ENCODE measurements around the gene ERP44. TPM values are rescaled to one million over a fixed set of nuclear protein-coding genes. Genes with fewer than 3 reads are reported as not detected.
A peak's percentile ranks its signal among the peaks of the same experiment; 100 is the strongest.
"Not testable (repeated sequence)": the region's sequence is repeated elsewhere in the genome, so short reads cannot be mapped to it uniquely, and the experiment has no call there.

The ERP44 gene
- total RNA-seq, 4 donors from 2014 or later: 12.1 to 13.3 (median 12.7) TPM

GRCh38 chr9:100100146-100100667 is 1.4 kb upstream of the ERP44 start:
- Histone ChIP-seq H3K27me3 (no peaks in the 10 kb centered on the region), H3K9me3 (no peaks in the 10 kb centered on the region), H3K4me3 (peak overlapping the region; percentile 79 to 84 (median 82)), H3K36me3 (peaks cover 9 to 25% (median 14%) of the 10 kb centered on the region in 4 donors), H3K27ac (replicated peaks in 1 of 4) (peak overlapping the region; percentile 86 to 95 (median 91)), H3K4me1 (peaks cover 20 to 37% (median 31%) of the 10 kb centered on the region in 4 donors)
- no peak for DNase-seq (ENCODE audit: extremely low spot score)
- TF ChIP-seq POLR2A (IDR thresholded peaks at IDR 0.05; ENCODE audit: low read depth): no peak
- no peak for TF ChIP-seq POLR2AphosphoS5 (IDR thresholded peaks at IDR 0.05)
- no peak for TF ChIP-seq EP300 (IDR thresholded peaks at IDR 0.05)
- TF ChIP-seq CTCF (IDR thresholded peaks at IDR 0.05): no peak
- intact Hi-C loops (cut with DNase I): no loop called here
- WGBS: 79% methylated on average over 2 of the region's 2 CpGs

DNA sequence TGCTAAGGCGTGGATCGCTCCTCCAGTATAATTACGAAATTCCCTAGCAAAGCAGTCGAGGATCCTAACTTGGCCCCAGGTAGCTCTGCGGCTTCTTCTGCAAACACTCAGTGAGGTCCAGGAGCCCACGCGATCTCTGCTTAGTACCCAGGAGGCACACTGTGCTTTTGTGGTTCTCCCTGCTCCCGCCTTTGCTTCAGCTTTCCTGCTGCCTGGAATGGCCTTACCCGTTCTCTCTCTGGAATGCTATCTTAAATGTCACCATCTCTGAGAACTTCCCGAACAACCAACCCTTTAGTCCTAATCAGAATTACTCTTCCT is 882 bp upstream of the ERP44 start:
- peaks cover 20 to 37% (median 31%) of the 10 kb centered on the region in 4 donors for H3K4me1 ChIP-seq
- no peak for DNase-seq (ENCODE audit: extremely low spot score)
- no peaks in the 10 kb centered on the region for H3K27me3 ChIP-seq
- H3K27ac ChIP-seq (replicated peaks in 1 of 4): peak overlapping the region; percentile 86 to 95 (median 91)
- H3K9me3 ChIP-seq: no peaks in the 10 kb centered on the region
- WGBS: 15% methylated on average over 9 of the region's 10 CpGs
- H3K4me3 ChIP-seq: peak overlapping the region; percentile 79 to 84 (median 82)
- intact Hi-C loops (cut with DNase I): loop anchor here (5.0 kb wide), 1 partner anchor 277 kb away; the partner anchor contains the start of gene NR4A3
- no peak for TF ChIP-seq CTCF (IDR thresholded peaks at IDR 0.05)
- TF ChIP-seq POLR2AphosphoS5 (IDR thresholded peaks at IDR 0.05): no peak
- TF ChIP-seq EP300 (IDR thresholded peaks at IDR 0.05): no peak
- TF ChIP-seq POLR2A (IDR thresholded peaks at IDR 0.05; ENCODE audit: low read depth): no peak
- H3K36me3 ChIP-seq: peaks cover 7 to 20% (median 11%) of the 10 kb centered on the region in 4 donors

- Histone ChIP-seq H3K36me3 (peaks cover 0 to 7% (median 3%) of the 10 kb centered on the region in 4 donors), H3K4me1 (peaks cover 20 to 48% (median 34%) of the 10 kb centered on the region in 4 donors), H3K27me3 (no peaks in the 10 kb centered on the region), H3K27ac (replicated peaks in 1 of 4) (peak overlapping the region; percentile 86 to 95 (median 91)), H3K9me3 (no peaks in the 10 kb centered on the region), H3K4me3 (peak overlapping the region; percentile 79 to 84 (median 82))
- DNase-seq (ENCODE audit: extremely low spot score): no peak
- TF ChIP-seq POLR2A (IDR thresholded peaks at IDR 0.05; ENCODE audit: low read depth) (no peak), POLR2AphosphoS5 (IDR thresholded peaks at IDR 0.05) (no peak), CTCF (IDR thresholded peaks at IDR 0.05) (no peak), EP300 (IDR thresholded peaks at IDR 0.05) (no peak)
- 1% methylated on average over 34 of the region's 37 CpGs for WGBS
- intact Hi-C loops (cut with DNase I): loop anchor here (5.0 kb wide), 1 partner anchor 276 kb away; the partner anchor contains the start of gene NR4A3
Measured at GRCh38 chr9:100098046-100098886, 534 bp downstream of the ERP44 start.

DNA sequence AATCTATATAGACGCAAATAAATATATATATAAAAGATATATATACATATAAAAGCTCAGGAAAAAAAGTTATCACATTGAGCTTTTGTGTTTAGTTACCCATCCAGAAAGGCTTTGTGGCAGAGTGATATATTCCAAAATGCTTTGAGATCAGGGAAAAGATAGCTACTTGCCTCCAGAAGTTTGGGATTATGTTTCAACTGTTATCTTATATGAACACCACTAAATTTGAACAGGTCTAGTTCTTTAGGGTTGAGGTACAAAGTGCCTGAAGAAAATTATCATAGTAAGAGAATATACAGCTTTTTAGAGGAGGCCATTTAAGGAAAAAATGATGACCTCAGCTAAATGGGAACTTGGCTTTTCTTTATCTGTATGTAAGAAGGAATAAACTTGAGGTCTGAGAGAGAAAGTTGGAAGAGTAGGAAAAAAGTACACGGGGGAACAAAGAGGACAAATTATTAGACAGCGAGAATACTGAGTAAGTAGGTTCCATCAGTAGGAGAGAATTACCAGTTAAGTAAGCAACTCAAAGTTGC is 2.4 kb downstream of the ERP44 start:
- TF ChIP-seq EP300 (IDR thresholded peaks at IDR 0.05): no peak
- no peak for TF ChIP-seq POLR2AphosphoS5 (IDR thresholded peaks at IDR 0.05)
- TF ChIP-seq POLR2A (IDR thresholded peaks at IDR 0.05; ENCODE audit: low read depth): no peak
- TF ChIP-seq CTCF (IDR thresholded peaks at IDR 0.05): no peak
- WGBS: 82% methylated on average over 3 of the region's 3 CpGs
- no peak overlapping the region for H3K27ac ChIP-seq (replicated peaks in 1 of 4)
- no peak for DNase-seq (ENCODE audit: extremely low spot score)
- no peaks in the 10 kb centered on the region for H3K9me3 ChIP-seq
- H3K4me3 ChIP-seq: no peak overlapping the region
- intact Hi-C loops (cut with DNase I): loop anchor here (5.0 kb wide), 1 partner anchor 274 kb away; the partner anchor contains the start of gene NR4A3
- no peaks in the 10 kb centered on the region for H3K36me3 ChIP-seq
- H3K27me3 ChIP-seq: no peaks in the 10 kb centered on the region
- H3K4me1 ChIP-seq: peaks cover 24 to 48% (median 35%) of the 10 kb centered on the region in 4 donors

DNA sequence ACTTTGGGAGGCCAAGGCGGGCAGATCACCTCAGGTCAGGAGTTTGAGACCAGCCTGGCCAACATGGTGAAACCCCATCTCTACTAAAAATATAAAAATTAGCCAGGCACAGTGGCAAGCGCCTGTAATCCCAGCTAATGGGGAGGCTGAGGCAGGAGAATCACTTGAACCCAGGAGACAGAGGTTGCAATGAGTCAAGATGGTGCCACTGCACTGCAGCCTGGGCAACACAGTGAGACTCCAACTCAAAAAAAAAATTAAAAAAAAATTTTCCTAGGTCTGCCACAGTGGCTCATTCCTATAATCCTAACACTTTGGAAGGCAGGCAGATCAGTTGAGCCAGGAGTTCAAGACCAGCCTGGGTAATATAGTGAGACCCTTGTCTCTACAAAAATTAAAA is 4.4 kb downstream of the ERP44 start:
- H3K4me3 ChIP-seq; H3K36me3 ChIP-seq; DNase-seq (ENCODE audit: extremely low spot score); intact Hi-C loops (cut with DNase I); H3K27me3 ChIP-seq; H3K27ac ChIP-seq (replicated peaks in 1 of 4); H3K9me3 ChIP-seq: not testable (repeated sequence)
- H3K4me1 ChIP-seq: peaks cover 16 to 47% (median 26%) of the 10 kb centered on the region in 4 donors
- WGBS: 98% methylated on average over 2 of the region's 2 CpGs

All from esophagus muscularis mucosa (tissue), 4 donors.